Pons (tissue), 1 donor: ENCODE measurements around the gene KLF7.
"Not testable (repeated sequence)": the region's sequence is repeated elsewhere in the genome, so short reads cannot be mapped to it uniquely, and the experiment has no call there.

Experiments
- DNase-seq: peaks from one replicate; pipeline ENCODE4 v3.0.0-alpha.2; 2016; ENCODE audit warnings: low spot score

The KLF7 gene

GRCh38 chr2:207055257-207055656 lies 110.5 kb downstream of the KLF7 start:
- DNase-seq = peak; percentile 73

DNA sequence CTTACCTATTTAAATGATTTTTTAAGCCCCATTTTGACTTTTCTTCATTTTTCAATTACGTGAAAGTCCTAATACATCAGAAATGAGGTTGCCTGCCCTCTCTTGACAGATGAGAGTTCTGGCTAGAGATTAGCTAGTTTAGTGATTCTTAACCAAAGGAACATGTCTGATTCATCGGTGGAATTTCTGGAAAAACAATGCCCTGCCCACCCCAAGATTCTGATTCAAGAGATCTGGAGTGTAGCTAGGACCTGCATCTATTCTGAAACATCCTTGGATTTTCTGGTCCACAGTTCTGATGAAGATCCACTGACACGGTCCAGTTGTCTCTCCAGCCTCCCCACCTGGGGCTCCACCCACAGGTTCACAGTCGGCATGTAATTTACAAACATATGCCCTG lies 111.2 kb downstream of the KLF7 start:
- DNase-seq = no peak

GRCh38 chr2:207051385-207051965 lies 114.3 kb downstream of the KLF7 start:
- DNase-seq = no peak

- DNase-seq = no peak
These were observed 116.6 kb downstream of the KLF7 start for GRCh38 chr2:207049122-207049521.

DNA sequence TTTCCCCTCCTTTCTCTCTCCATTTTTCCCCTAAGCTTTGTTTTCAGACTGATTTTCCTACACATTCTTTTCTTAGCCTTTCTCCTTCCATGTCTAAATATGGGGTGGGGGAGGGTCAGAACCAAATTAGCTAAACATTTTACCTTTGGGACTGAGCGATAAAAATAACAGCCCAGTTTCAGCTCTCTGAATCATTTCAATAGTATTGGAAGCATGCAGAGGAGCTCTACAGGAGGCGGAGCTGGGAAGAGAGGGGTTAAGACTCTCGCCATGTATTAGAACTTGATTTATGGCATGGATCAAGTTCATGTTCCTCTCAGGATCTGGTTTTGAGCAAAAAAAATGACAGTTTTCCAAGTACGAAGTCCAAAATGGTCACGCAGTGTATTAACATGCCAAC lies 117.3 kb downstream of the KLF7 start:
- DNase-seq = no peak

DNA sequence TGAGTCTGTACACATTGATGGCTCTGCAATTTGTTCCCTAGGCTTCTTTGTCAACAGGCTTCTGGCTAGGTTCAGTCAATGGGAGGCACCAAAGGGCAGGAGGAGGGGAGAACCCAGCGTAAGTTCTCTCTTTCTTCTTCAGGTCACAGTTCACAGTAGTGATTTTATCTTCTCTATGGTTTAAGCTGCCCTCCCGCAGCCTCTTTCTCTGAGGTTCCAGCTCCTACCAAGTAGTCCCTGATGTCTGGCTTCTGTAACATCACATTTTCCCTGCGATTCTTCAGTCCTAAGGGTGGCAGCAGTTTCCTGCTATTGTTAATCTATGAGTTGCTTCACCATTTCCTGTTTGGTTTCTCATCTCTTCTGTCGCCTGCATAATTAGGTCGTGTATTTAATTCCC lies 119.0 kb downstream of the KLF7 start:
- peak; percentile 87 for DNase-seq

DNA sequence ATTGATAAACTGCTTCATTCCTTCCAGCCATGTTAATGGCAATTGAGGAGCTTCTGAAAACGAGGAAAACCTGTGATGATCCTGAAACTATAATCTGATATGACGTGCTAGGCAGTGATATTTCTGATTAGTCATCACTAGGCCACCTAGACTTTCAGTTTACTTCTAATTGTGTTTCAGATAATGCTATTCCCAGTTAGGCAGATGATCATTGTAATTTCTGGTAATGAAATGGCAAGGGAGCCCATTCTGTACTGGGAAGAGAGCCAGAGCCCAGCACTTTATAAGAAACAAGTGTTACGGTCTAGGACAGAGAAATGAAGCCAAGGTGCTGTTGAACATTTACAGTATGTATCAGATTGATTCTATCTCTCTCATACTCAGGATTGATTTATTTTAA lies 120.2 kb downstream of the KLF7 start:
- DNase-seq = no peak

DNA sequence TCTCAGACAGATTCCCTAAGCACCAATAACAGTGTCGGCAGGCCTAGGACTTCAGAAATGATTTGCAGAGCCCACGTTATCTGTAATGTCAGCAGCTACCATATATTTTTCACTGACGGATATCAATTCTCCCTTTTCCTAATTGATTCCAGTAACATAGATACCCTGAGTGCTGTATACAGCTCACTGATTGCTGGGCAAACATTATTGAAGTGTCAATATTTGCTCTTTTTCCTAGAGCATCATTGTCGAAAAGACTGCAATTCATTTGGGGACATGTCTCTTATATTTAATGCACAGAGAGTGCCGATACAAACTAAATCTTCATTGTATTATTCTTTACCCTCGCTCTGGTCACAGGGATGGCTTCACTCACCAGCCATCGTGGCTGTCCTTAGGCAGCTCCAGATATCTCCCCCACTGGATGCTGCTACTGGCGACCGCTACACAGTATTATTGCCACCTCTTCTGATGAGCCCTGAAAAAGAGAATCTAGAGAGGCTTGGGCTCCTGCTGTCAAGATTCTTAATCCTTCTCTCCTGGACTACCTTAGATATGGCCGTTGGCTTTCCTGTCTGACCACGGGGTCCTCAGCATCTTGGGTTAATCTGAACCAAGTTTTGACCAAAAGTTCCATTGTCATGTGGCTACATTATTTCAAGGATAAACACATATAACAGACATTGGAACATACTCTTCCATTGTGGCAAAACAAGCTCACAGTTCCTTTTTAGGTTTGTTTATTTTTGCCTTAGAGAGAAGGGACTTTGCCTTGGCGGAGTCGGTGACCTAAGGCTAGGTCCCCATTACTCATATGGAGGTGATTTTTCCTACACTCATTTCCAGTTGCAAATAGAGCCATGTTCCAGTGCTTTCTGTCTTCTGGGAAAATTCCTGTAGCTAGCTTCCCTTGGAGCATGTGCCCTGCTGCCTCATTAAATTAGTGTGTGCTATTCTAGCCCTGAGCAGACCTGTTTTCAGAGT lies 121.1 kb downstream of the KLF7 start:
- no peak for DNase-seq

DNA sequence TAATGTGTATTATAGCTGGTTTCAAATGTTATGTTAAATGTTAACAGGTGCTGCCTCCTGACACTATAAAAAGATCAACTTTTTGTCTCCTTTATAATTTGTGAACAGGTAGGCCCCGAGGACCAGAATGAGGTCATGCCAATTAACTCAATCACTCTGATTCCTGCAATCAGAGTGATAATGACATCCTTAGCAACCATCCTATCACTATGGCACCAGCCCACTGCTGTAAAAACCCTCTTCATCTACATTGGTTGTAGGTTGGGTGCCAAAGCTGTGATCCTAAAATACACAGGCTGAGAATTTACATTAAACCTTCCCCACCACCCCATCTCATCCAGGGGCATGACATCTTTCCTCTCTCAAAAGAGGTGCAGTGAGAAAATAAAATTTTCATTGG lies 122.9 kb downstream of the KLF7 start:
- DNase-seq = no peak

DNA sequence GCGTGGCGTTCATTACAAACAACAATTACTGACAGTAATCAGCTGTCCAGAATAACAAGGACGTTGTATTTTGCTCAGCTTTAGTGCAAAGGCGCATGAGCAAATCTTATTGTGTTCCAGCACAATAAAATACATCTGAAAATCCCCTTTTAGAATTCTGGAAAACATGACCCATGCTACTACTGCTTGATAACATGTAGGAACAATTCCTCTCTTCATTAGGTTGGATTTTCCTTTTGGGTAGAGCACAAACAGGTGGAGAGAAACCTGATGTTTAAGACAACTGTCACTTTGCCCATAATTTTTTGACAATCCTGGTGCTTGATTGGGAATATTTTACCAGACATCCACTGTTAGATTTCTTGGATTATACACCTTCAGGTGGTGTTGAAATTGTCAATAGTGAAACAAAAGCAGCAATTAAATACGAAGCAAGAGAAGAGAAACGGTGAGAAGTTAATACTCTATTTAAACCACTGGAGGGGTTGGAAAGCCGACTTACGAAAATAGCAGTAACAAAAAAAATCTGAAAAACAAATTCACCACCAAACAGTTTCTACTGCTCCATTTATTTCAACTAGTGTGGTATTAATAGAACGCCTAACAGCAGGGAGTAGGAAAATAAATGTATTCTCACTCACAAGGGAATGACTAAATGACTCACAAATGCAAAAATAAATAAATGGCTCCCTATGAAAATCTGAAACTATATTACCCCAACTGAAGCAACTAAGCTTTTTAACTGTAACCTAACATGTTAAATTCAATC lies 123.8 kb downstream of the KLF7 start:
- peak; percentile 77 for DNase-seq

DNA sequence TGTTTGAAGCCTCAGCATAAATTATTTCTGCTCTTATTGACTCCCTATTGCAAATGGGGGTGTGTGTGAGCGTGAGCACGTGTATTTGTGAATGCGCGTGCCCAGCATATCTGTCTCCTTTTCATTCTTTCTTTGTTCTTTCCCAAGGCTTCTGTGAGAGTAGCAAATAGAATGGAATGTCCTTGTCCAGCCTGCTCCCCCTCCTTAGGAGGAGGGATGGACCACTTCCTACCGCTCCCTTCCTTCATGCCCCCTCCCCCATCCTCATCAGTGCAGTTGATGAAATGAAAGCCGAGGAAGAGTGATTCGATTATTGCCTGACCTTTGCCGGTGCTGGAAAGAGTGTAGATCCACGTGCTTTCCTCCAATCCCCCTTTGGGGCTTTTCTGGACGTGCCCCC lies 124.5 kb downstream of the KLF7 start:
- DNase-seq = peak; percentile 53

GRCh38 chr2:207040696-207041095 lies 125.1 kb downstream of the KLF7 start:
- DNase-seq = peak; percentile 28

DNA sequence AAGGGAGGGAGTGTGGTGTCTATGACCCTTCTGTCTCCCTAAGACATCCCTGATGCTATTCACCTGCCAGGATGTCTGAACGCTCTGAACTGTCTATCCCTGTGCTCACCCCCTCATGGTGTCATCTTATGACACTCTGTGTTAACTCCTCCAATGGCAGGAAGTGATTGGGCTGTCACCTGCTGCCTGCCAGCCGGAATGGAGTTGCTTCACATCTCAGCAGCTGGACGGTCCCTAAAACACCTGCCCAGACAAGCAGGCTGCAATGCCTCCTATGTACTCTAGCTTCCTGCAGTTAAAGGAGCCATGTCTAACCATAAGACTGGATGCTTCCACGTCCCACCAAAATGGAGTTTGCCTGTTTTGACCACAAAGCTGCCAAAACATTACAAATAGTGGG lies 126.5 kb downstream of the KLF7 start:
- no peak for DNase-seq

GRCh38 chr2:207038299-207038698 lies 127.4 kb downstream of the KLF7 start:
- no peak for DNase-seq

GRCh38 chr2:207037896-207038295 lies 127.9 kb downstream of the KLF7 start:
- DNase-seq = no peak

- DNase-seq = not testable (repeated sequence)
These were observed 128.7 kb downstream of the KLF7 start for GRCh38 chr2:207037023-207037422.

GRCh38 chr2:207035875-207036274 lies 129.9 kb downstream of the KLF7 start:
- DNase-seq = no peak

- DNase-seq = no peak
These were observed 133.3 kb downstream of the KLF7 start for GRCh38 chr2:207032490-207032889.
